KMS-11 (cell line): ENCODE measurements around the gene TOMT.

Source experiments
- H2AFZ ChIP-seq: fragments of 200-600 bp; sonication (generic); 2 replicates; pipeline ENCODE4 v1.6.1; 2016; ENCODE audit warnings: antibody characterized with exemption, mixed run types, low read depth
- H3K27ac ChIP-seq: fragments of 200-600 bp; sonication (generic); 2 replicates; pipeline ENCODE4 v1.6.1; 2016; ENCODE audit warnings: mild to moderate bottlenecking, mixed run types
- H3K27me3 ChIP-seq: fragments of 200-600 bp; sonication (generic); 2 replicates; pipeline ENCODE4 v1.6.1; 2017; ENCODE audit warnings: mild to moderate bottlenecking, low read depth, mixed run types, moderate library complexity; ENCODE audit not compliant: insufficient read depth
- H3K36me3 ChIP-seq: fragments of 200-600 bp; sonication (generic); 2 replicates; pipeline ENCODE4 v1.6.1; 2017; ENCODE audit warnings: mild to moderate bottlenecking, mixed run types; ENCODE audit not compliant: insufficient read depth
- H3K4me1 ChIP-seq: fragments of 200-600 bp; sonication (generic); 2 replicates; pipeline ENCODE4 v1.6.1; 2016; ENCODE audit warnings: mild to moderate bottlenecking, low read depth, mixed run types; ENCODE audit not compliant: poor library complexity, severe bottlenecking
- H3K4me2 ChIP-seq: fragments of 200-600 bp; sonication (generic); 2 replicates; pipeline ENCODE4 v1.7.0; 2016; ENCODE audit warnings: mild to moderate bottlenecking, mixed run types
- H3K4me3 ChIP-seq: fragments of 200-600 bp; sonication (generic); IDR thresholded peaks from 2 replicates; pipeline ENCODE4 v1.6.1; 2017; ENCODE audit warnings: low read depth, low read length, mixed read lengths; ENCODE audit not compliant: insufficient read depth
- H3K79me2 ChIP-seq: fragments of 200-600 bp; sonication (generic); 2 replicates; pipeline ENCODE4 v1.6.1; 2016; ENCODE audit warnings: low read depth, mixed run types; ENCODE audit not compliant: insufficient read depth
- H3K9ac ChIP-seq: fragments of 200-600 bp; sonication (generic); 2 replicates; pipeline ENCODE4 v1.6.1; 2016; ENCODE audit warnings: mild to moderate bottlenecking, mixed run types
- H4K20me1 ChIP-seq: fragments of 200-600 bp; sonication (generic); 2 replicates; pipeline ENCODE4 v1.6.1; 2016; ENCODE audit warnings: mild to moderate bottlenecking, mixed run types; ENCODE audit not compliant: insufficient read depth
- CTCF ChIP-seq: fragments of 200-600 bp; sonication (generic); conservative IDR thresholded peaks from 2 replicates; pipeline ENCODE4 v1.6.1; 2017; ENCODE audit warnings: low read depth, mild to moderate bottlenecking, antibody characterized with exemption, low read length, moderate library complexity, mixed read lengths

Gene TOMT

GRCh38 chr11:72083414-72083813, 22.3 kb upstream of the TOMT start:
- H3K27ac ChIP-seq: no peak overlapping the region
- no peak overlapping the region for H3K9ac ChIP-seq
- H3K36me3 ChIP-seq: no peaks in the 10 kb centered on the region
- TF ChIP-seq CTCF: no peak
- H2AFZ ChIP-seq: no peak overlapping the region
- H3K4me3 ChIP-seq: no peak overlapping the region
- peaks cover 16% of the 10 kb centered on the region for H3K79me2 ChIP-seq
- no peaks in the 10 kb centered on the region for H3K27me3 ChIP-seq
- H4K20me1 ChIP-seq: no peaks in the 10 kb centered on the region
- no peak overlapping the region for H3K4me2 ChIP-seq
- peaks cover 57% of the 10 kb centered on the region for H3K4me1 ChIP-seq

DNA sequence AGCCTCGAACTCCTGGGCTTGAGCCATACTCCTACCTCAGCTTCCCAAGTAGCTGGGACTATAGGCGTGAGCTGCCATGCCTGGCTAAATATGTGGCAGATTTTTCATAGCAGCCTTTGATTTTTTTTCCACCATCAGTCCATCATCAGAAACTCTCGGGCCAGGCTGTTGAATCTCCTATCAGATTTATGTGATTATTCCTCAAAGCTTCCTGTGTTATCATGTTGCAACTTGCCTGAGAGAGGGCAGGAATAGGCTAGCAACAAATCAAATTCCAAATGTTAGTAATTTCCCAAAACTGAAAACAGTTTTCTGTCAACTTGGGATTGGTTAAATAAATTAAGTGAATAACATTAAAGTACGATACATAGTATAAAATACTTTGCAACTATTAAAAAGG, 21.6 kb upstream of the TOMT start:
- Histone ChIP-seq H4K20me1 (no peaks in the 10 kb centered on the region), H3K27ac (no peak overlapping the region), H3K4me3 (no peak overlapping the region), H3K4me2 (no peak overlapping the region), H3K36me3 (no peaks in the 10 kb centered on the region), H3K4me1 (peaks cover 57% of the 10 kb centered on the region), H3K27me3 (no peaks in the 10 kb centered on the region), H2AFZ (no peak overlapping the region), H3K79me2 (peaks cover 10% of the 10 kb centered on the region), H3K9ac (no peak overlapping the region)
- TF ChIP-seq CTCF: no peak

- H3K9ac ChIP-seq: no peak overlapping the region
- TF ChIP-seq CTCF: no peak
- H3K27ac ChIP-seq: no peak overlapping the region; the same call in 1 of the 2 replicates
- H3K4me3 ChIP-seq: no peak overlapping the region
- H3K4me2 ChIP-seq: peak overlapping the region; percentile 41; the same call in 1 of the 2 replicates
- H3K27me3 ChIP-seq: no peaks in the 10 kb centered on the region
- peaks cover under 1% of the 10 kb centered on the region for H3K79me2 ChIP-seq
- H2AFZ ChIP-seq: no peak overlapping the region
- no peaks in the 10 kb centered on the region for H3K36me3 ChIP-seq
- peaks cover 58% of the 10 kb centered on the region for H3K4me1 ChIP-seq
- H4K20me1 ChIP-seq: no peaks in the 10 kb centered on the region
Measured at GRCh38 chr11:72084965-72085364, 20.8 kb upstream of the TOMT start.

DNA sequence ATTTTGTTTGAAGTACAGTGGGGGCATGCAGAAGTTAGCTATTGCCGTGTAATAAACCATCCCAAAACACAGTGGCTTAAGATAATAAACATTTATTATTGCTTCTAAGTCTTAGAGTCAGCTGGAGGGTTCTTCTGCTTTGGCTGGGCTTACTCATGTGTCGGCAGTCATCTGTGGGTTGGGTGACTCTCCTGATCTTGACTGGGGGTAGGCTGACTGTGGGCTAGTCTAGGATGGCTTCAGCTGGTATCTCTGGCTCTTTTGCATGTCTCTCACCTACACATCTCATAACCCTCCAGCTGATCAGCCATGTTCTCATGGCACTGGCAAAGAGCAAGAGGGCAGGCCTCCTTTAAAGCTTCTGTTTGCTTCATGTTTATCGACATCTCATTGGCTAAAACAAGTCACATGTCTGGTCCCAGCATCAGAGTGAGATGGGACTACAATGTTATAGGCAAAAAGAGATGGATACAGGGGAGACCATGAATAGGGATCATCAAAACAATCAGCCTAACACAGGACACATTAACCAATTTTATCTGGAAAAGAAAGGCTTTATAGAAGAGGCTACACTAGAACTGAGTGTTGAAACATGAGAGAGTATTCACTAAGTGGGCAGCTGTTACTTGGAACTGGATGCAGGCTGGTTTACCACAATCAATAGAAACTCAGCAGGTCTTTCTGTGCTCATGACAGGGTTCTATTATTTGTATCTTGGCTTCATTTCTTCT, 19.9 kb upstream of the TOMT start:
- H3K79me2 ChIP-seq: no peaks in the 10 kb centered on the region; the same call in 1 of the 2 replicates
- TF ChIP-seq CTCF: no peak
- peak overlapping the region; percentile 54 for H3K27ac ChIP-seq
- no peak overlapping the region for H3K9ac ChIP-seq
- H4K20me1 ChIP-seq: no peaks in the 10 kb centered on the region
- no peaks in the 10 kb centered on the region for H3K27me3 ChIP-seq
- H3K4me3 ChIP-seq: no peak overlapping the region
- H3K4me1 ChIP-seq: peaks cover 58% of the 10 kb centered on the region
- H2AFZ ChIP-seq: no peak overlapping the region
- H3K4me2 ChIP-seq: peak overlapping the region; percentile 41
- H3K36me3 ChIP-seq: no peaks in the 10 kb centered on the region
